BE2C (cell line): ENCODE results near the gene MDFIC.

ENCODE experiments used
- DNase-seq: peaks from one replicate; pipeline ENCODE4 v3.0.0-alpha.2; 2020
- H3K27me3 ChIP-seq: fragments of 250-450 bp; sonication (Bioruptor Pico); 2 replicates; pipeline ENCODE4 v1.5.1; 2020; ENCODE audit warnings: mild to moderate bottlenecking
- H3K36me3 ChIP-seq: fragments of 250-450 bp; sonication (Bioruptor Pico); 2 replicates; pipeline ENCODE4 v1.5.1; 2020; ENCODE audit warnings: mild to moderate bottlenecking
- H3K4me1 ChIP-seq: fragments of 250-450 bp; sonication (Bioruptor Pico); 2 replicates; pipeline ENCODE4 v1.5.1; 2020
- H3K4me3 ChIP-seq: 2 replicates; pipeline ENCODE4 v1.5.1; 2011; ENCODE audit warnings: low read depth, low read length
- H3K9me3 ChIP-seq: fragments of 250-450 bp; sonication (Bioruptor Pico); 2 replicates; pipeline ENCODE4 v1.5.1; 2020
- CTCF ChIP-seq: IDR thresholded peaks from 2 replicates; pipeline ENCODE4 v1.5.1; 2012; ENCODE audit warnings: mild to moderate bottlenecking, low read depth, low read length

MDFIC gene

GRCh38 chr7:115019882-115020605 lies 98.2 kb downstream of the MDFIC start:
- Histone ChIP-seq H3K27me3 (no peaks in the 10 kb centered on the region), H3K36me3 (no peaks in the 10 kb centered on the region), H3K4me1 (no peaks in the 10 kb centered on the region), H3K9me3 (no peaks in the 10 kb centered on the region), H3K4me3 (no peak overlapping the region)
- no peak for DNase-seq
- no peak for TF ChIP-seq CTCF

- H3K27me3 ChIP-seq, result no peaks in the 10 kb centered on the region
- DNase-seq, result no peak
- H3K4me3 ChIP-seq, result no peak overlapping the region
- H3K4me1 ChIP-seq, result no peaks in the 10 kb centered on the region
- H3K9me3 ChIP-seq, result no peaks in the 10 kb centered on the region
- TF ChIP-seq CTCF, result no peak
- H3K36me3 ChIP-seq, result no peaks in the 10 kb centered on the region
Observed at GRCh38 chr7:115023219-115023618, 101.3 kb downstream of the MDFIC start.

GRCh38 chr7:115024276-115024675 lies 102.4 kb downstream of the MDFIC start:
- no peak for DNase-seq
- Histone ChIP-seq H3K4me3 (no peak overlapping the region), H3K9me3 (no peaks in the 10 kb centered on the region), H3K27me3 (no peaks in the 10 kb centered on the region), H3K36me3 (no peaks in the 10 kb centered on the region), H3K4me1 (no peaks in the 10 kb centered on the region)
- no peak for TF ChIP-seq CTCF

- no peak overlapping the region for H3K4me3 ChIP-seq
- no peak for DNase-seq
- no peaks in the 10 kb centered on the region for H3K9me3 ChIP-seq
- H3K36me3 ChIP-seq, result no peaks in the 10 kb centered on the region
- no peaks in the 10 kb centered on the region for H3K4me1 ChIP-seq
- no peaks in the 10 kb centered on the region for H3K27me3 ChIP-seq
- TF ChIP-seq CTCF, result no peak
Observed at GRCh38 chr7:115032715-115033703, 111.1 kb downstream of the MDFIC start.

- no peak for DNase-seq
- no peaks in the 10 kb centered on the region for H3K27me3 ChIP-seq
- no peak for TF ChIP-seq CTCF
- H3K4me1 ChIP-seq, result no peaks in the 10 kb centered on the region
- no peaks in the 10 kb centered on the region for H3K36me3 ChIP-seq
- H3K9me3 ChIP-seq, result no peaks in the 10 kb centered on the region
- no peak overlapping the region for H3K4me3 ChIP-seq
Observed at GRCh38 chr7:115033917-115034459, 112.1 kb downstream of the MDFIC start.

- H3K4me3 ChIP-seq, result no peak overlapping the region
- H3K9me3 ChIP-seq, result no peaks in the 10 kb centered on the region
- H3K36me3 ChIP-seq, result no peaks in the 10 kb centered on the region
- TF ChIP-seq CTCF, result no peak
- H3K27me3 ChIP-seq, result no peaks in the 10 kb centered on the region
- no peak for DNase-seq
- no peaks in the 10 kb centered on the region for H3K4me1 ChIP-seq
Observed at GRCh38 chr7:115034515-115034914, 112.6 kb downstream of the MDFIC start.
